Adrenal gland (tissue), 5 donors: ENCODE measurements around the gene UTP18.

Source experiments
- POLR2A ChIP-seq, 2 donors: fragments of 450-650 bp; IDR thresholded peaks; one replicate each; pipeline ENCODE4 v1.6.1; 2017; ENCODE audit warnings: antibody characterized with exemption in 2 of 2, mild to moderate bottlenecking in 2 of 2, moderate library complexity in 1 of 2
- TF ChIP-seq, protein P1 (sequence below), 6 experiments: fragments of 450-650 bp in 4 of 6; fragments of 200-600 bp in 2 of 6; sonication (generic) in 1 of 6; IDR thresholded peaks; 1 replicate in 5 of 6; 2 replicates in 1 of 6; pipeline versions ENCODE4 v1.5.1 to v1.8.0; 2016 to 2021; ENCODE audit warnings: antibody characterized with exemption in 6 of 6, mild to moderate bottlenecking in 2 of 6, moderate library complexity in 1 of 6
- donor health status: DM: no; HTN: no; CAD: no.

- TF ChIP-seq POLR2A (IDR thresholded peaks at IDR 0.05), result no peak
- TF ChIP-seq, protein P1, sequence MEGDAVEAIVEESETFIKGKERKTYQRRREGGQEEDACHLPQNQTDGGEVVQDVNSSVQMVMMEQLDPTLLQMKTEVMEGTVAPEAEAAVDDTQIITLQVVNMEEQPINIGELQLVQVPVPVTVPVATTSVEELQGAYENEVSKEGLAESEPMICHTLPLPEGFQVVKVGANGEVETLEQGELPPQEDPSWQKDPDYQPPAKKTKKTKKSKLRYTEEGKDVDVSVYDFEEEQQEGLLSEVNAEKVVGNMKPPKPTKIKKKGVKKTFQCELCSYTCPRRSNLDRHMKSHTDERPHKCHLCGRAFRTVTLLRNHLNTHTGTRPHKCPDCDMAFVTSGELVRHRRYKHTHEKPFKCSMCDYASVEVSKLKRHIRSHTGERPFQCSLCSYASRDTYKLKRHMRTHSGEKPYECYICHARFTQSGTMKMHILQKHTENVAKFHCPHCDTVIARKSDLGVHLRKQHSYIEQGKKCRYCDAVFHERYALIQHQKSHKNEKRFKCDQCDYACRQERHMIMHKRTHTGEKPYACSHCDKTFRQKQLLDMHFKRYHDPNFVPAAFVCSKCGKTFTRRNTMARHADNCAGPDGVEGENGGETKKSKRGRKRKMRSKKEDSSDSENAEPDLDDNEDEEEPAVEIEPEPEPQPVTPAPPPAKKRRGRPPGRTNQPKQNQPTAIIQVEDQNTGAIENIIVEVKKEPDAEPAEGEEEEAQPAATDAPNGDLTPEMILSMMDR (IDR thresholded peaks at IDR 0.05), result no peak
Measured at GRCh38 chr17:51342257-51342656, 81.9 kb downstream of the UTP18 start.
